SK-N-SH (cell line): ENCODE measurements around the gene DLL4. TPM values are rescaled to one million over a fixed set of nuclear protein-coding genes. Genes with fewer than 3 reads are reported as not detected.

Experiments
- CTCF ChIA-PET: fragments of 300-600, 350-600 bp; formaldehyde crosslinking; extraction: SDS; loops from one replicate; lab custom pipeline; 2021; lab: Yijun Ruan, JAX
- POLR2A ChIA-PET: fragments of 350-600 bp; sonication (Branson Sonifier 250); formaldehyde crosslinking; extraction: SDS; loops from one replicate; lab custom pipeline; 2020; ENCODE audit warnings: antibody characterized with exemption, inconsistent platforms; lab: Yijun Ruan, JAX
- DNase-seq: peaks from one replicate; pipeline ENCODE4 v3.0.0; 2012
- H2AFZ ChIP-seq: fragments of 200-600 bp; sonication (generic); 2 replicates; pipeline ENCODE4 v1.8.1; 2016; ENCODE audit warnings: antibody characterized with exemption, mild to moderate bottlenecking, low read depth
- H3F3A ChIP-seq: fragments of 200-600 bp; sonication (generic); replicated peaks from 2 replicates; pipeline ENCODE3; 2016; ENCODE audit warnings: antibody characterized with exemption, mild to moderate bottlenecking; ENCODE audit not compliant: insufficient read depth
- H3K27ac ChIP-seq, 2 experiments: fragments of 200-500 bp in 1 of 2; fragments of 200-600 bp in 1 of 2; sonication (Bioruptor generic) in 1 of 2; sonication (generic), shearing (Covaris generic) in 1 of 2; 2 replicates each; pipeline versions ENCODE4 v1.5.1 to v1.6.1; 2014 to 2016; ENCODE audit warnings: low read depth in 2 of 2, inconsistent platforms in 1 of 2, low read length in 1 of 2, mild to moderate bottlenecking in 1 of 2, mixed read lengths in 1 of 2
- H3K27me3 ChIP-seq: fragments of 200-600 bp; sonication (generic), shearing (Covaris generic); 2 replicates; pipeline ENCODE4 v1.6.1; 2016; ENCODE audit warnings: mixed run types; ENCODE audit not compliant: insufficient read depth
- H3K36me3 ChIP-seq, 2 experiments: fragments of 200-500 bp in 1 of 2; fragments of 200-600 bp in 1 of 2; sonication (Bioruptor generic) in 1 of 2; sonication (generic) in 1 of 2; replicated peaks in 1 of 2; 2 replicates each; pipeline versions ENCODE3 to v1.5.1; 2014 to 2016; ENCODE audit warnings: low read length in 1 of 2, mild to moderate bottlenecking in 1 of 2; ENCODE audit not compliant: insufficient read depth in 2 of 2, control insufficient read depth in 1 of 2
- H3K4me1 ChIP-seq, 2 experiments: fragments of 200-500 bp in 1 of 2; fragments of 200-600 bp in 1 of 2; sonication (Bioruptor generic) in 1 of 2; sonication (generic), shearing (Covaris generic) in 1 of 2; 2 replicates each; pipeline versions ENCODE4 v1.5.1 to v1.6.1; 2014 to 2016; ENCODE audit warnings: low read depth in 1 of 2, low read length in 1 of 2, mixed run types in 1 of 2; ENCODE audit not compliant: insufficient read depth in 2 of 2, control insufficient read depth in 1 of 2
- H3K4me2 ChIP-seq: fragments of 200-600 bp; sonication (generic), shearing (Covaris generic); 2 replicates; pipeline ENCODE4 v1.6.1; 2017; ENCODE audit warnings: mixed run types
- H3K4me3 ChIP-seq, 2 experiments: fragments of 200-500 bp in 1 of 2; fragments of 200-600 bp in 1 of 2; sonication (Bioruptor generic) in 1 of 2; sonication (generic), shearing (Covaris generic) in 1 of 2; 2 replicates each; pipeline versions ENCODE4 v1.5.1 to v1.8.1; 2014 to 2016; ENCODE audit warnings: low read depth in 2 of 2, inconsistent platforms in 1 of 2, low read length in 1 of 2, mild to moderate bottlenecking in 1 of 2, mixed read lengths in 1 of 2, moderate library complexity in 1 of 2
- H3K79me2 ChIP-seq: fragments of 200-600 bp; sonication (generic); 2 replicates; pipeline ENCODE4 v1.8.1; 2017; ENCODE audit warnings: mild to moderate bottlenecking; ENCODE audit not compliant: insufficient read depth
- H3K9ac ChIP-seq: fragments of 200-600 bp; sonication (generic); 2 replicates; pipeline ENCODE4 v1.6.1; 2017; ENCODE audit warnings: mixed run types
- H3K9me2 ChIP-seq: fragments of 200-600 bp; sonication (generic); 2 replicates; pipeline ENCODE4 v1.6.1; 2017; ENCODE audit warnings: mixed run types
- H3K9me3 ChIP-seq: fragments of 200-600 bp; sonication (generic); 2 replicates; pipeline ENCODE4 v1.6.1; 2017; ENCODE audit warnings: mixed run types, mild to moderate bottlenecking, moderate library complexity
- H4K20me1 ChIP-seq: fragments of 200-600 bp; sonication (generic); 2 replicates; pipeline ENCODE4 v1.6.1; 2017; ENCODE audit warnings: mild to moderate bottlenecking, mixed run types; ENCODE audit not compliant: insufficient read depth
- CHD2 ChIP-seq: fragments of 150-350 bp; IDR thresholded peaks from 2 replicates; pipeline ENCODE4 v1.6.1; 2018; ENCODE audit warnings: low read length; ENCODE audit not compliant: partially characterized antibody
- CTCF ChIP-seq: fragments of 200-600 bp; sonication (generic); IDR thresholded peaks from 2 replicates; pipeline ENCODE4 v1.6.1; 2017; ENCODE audit warnings: antibody characterized with exemption, mild to moderate bottlenecking, moderate library complexity
- EZH2phosphoT487 ChIP-seq: fragments of 200-600 bp; sonication (generic); IDR thresholded peaks from 2 replicates; pipeline ENCODE4 v1.6.1; 2017; ENCODE audit warnings: low read depth, mixed run types, mild to moderate bottlenecking, antibody characterized with exemption, moderate library complexity, borderline replicate concordance
- FOXM1 ChIP-seq: IDR thresholded peaks from 2 replicates; pipeline ENCODE4 v1.4.0; 2012; ENCODE audit warnings: low read depth, mild to moderate bottlenecking
- JUND ChIP-seq: IDR thresholded peaks from 2 replicates; pipeline ENCODE4 v1.4.0; 2012
- NRF1 ChIP-seq: IDR thresholded peaks from 2 replicates; pipeline ENCODE4 v1.6.1; 2012; ENCODE audit warnings: low read depth, mild to moderate bottlenecking, low read length
- POLR2AphosphoS5 ChIP-seq: IDR thresholded peaks from 2 replicates; pipeline ENCODE4 v1.6.1; 2012; ENCODE audit warnings: low read depth, low read length
- RAD21 ChIP-seq: IDR thresholded peaks from 2 replicates; pipeline ENCODE4 v1.6.1; 2012; ENCODE audit warnings: mild to moderate bottlenecking, low read length
- RCOR1 ChIP-seq: fragments of 150-350 bp; IDR thresholded peaks from 2 replicates; pipeline ENCODE4 v1.6.1; 2017; ENCODE audit warnings: antibody characterized with exemption, low read length
- SIN3A ChIP-seq: IDR thresholded peaks from 2 replicates; pipeline ENCODE4 v1.6.1; 2012; ENCODE audit warnings: low read depth, mild to moderate bottlenecking, low read length, moderate library complexity, borderline replicate concordance
- TAF1 ChIP-seq: IDR thresholded peaks from 2 replicates; pipeline ENCODE4 v1.6.1; 2012; ENCODE audit warnings: low read depth, mild to moderate bottlenecking, low read length, moderate library complexity, borderline replicate concordance
- TEAD4 ChIP-seq: IDR thresholded peaks from 2 replicates; pipeline ENCODE4 v1.4.0; 2012; ENCODE audit warnings: mild to moderate bottlenecking, borderline replicate concordance; ENCODE audit not compliant: insufficient read depth
- USF1 ChIP-seq: IDR thresholded peaks from 2 replicates; pipeline ENCODE4 v1.4.0; 2012; ENCODE audit warnings: low read depth, borderline replicate concordance
- USF2 ChIP-seq: fragments of 150-350 bp; IDR thresholded peaks from 2 replicates; pipeline ENCODE4 v1.6.1; 2017; ENCODE audit warnings: antibody characterized with exemption, low read length, low read depth, borderline replicate concordance
- YY1 ChIP-seq: IDR thresholded peaks from 2 replicates; pipeline ENCODE4 v1.4.0; 2012; ENCODE audit warnings: low read depth, mild to moderate bottlenecking
- WGBS: methylation state at CpG from one replicate; pipeline ENCODE4 v1.1.6; 2017; ENCODE audit warnings: low lambda C conversion rate; 5-methylcytosine and 5-hydroxymethylcytosine counted together
- polyA plus RNA-seq, 3 experiments: library from polyadenylated mRNA; depleted of rRNA; stranded (reverse); fragments of >200 nt; gene quantifications; 2 replicates each; pipeline ENCODE4 v1.2.3, GENCODE V29; 2012

Gene DLL4
- polyA plus RNA-seq, 1 of the 3 experiments (the other 2 are of a cell fraction), result 0.03 TPM

GRCh38 chr15:40932156-40932555 is 3.0 kb downstream of the DLL4 start (continued):
- TF ChIP-seq TEAD4 (no peak), TAF1 (no peak), RCOR1 (no peak), POLR2AphosphoS5 (no peak), CTCF (no peak), USF2 (no peak), FOXM1 (no peak), JUND (no peak)
- TF ChIP-seq, all 33 proteins: peak for 0

GRCh38 chr15:40932649-40933516 is 3.7 kb downstream of the DLL4 start:
- DNase-seq, result no peak
- no peak for TF ChIP-seq TAF1
- no peak for TF ChIP-seq CHD2
- no peak for TF ChIP-seq NRF1
- no peak for TF ChIP-seq USF2
- TF ChIP-seq JUND, result no peak
- TF ChIP-seq EZH2phosphoT487, result no peak
- no peak for TF ChIP-seq YY1
- TF ChIP-seq RAD21, result no peak
- no peak for TF ChIP-seq USF1
- no peak for TF ChIP-seq SIN3A
- Histone ChIP-seq H3K36me3 (no peaks in the 10 kb centered on the region), H3K79me2 (no peaks in the 10 kb centered on the region), H3K4me3 (no peak overlapping the region), H3K9ac (no peak overlapping the region), H3F3A (no peaks in the 10 kb centered on the region), H3K4me2 (no peak overlapping the region), H3K4me1 (peaks cover 17 to 31% of the 10 kb centered on the region in 2 experiments; a peak in 2 of 4 replicates), H3K27ac (no peak overlapping the region), H3K9me3 (no peaks in the 10 kb centered on the region), H4K20me1 (no peaks in the 10 kb centered on the region), H3K9me2 (no peaks in the 10 kb centered on the region), H2AFZ (no peak overlapping the region), H3K27me3 (peaks cover 35% of the 10 kb centered on the region)
- ChIA-PET CTCF (interaction anchor here (2.8 to 33.6 kb wide), 3 partner anchors 8 to 92 kb away, joined by 20 to 675 read pairs (median 109); partner anchors contain the start of gene VPS18), POLR2A (no interaction called here)
- WGBS, result 78% methylated on average over 7 of the region's 11 CpGs
